GM23338 (cell line): ENCODE measurements around the gene MME. TPM values are rescaled to one million over a fixed set of nuclear protein-coding genes. Genes with fewer than 3 reads are reported as not detected.

Experiments used
- ATAC-seq: fragments of 200-7000 bp; cut with Tn5 transposase; 3 replicates; pipeline ENCODE4 v1.9.1; 2020
- DNase-seq: peaks from one replicate; pipeline ENCODE4 v3.0.0-alpha.2; 2015; ENCODE audit warnings: low spot score
- H2AFZ ChIP-seq: fragments of 200-600 bp; sonication (generic); 2 replicates; pipeline ENCODE4 v1.8.0; 2016; ENCODE audit warnings: antibody characterized with exemption, mild to moderate bottlenecking, moderate library complexity
- H3F3A ChIP-seq: fragments of 200-600 bp; sonication (generic); replicated peaks from 2 replicates; pipeline ENCODE4 v1.8.0; 2017; ENCODE audit warnings: antibody characterized with exemption, mixed run types, low read depth
- H3K27ac ChIP-seq: fragments of 200-600 bp; sonication (generic); 2 replicates; pipeline ENCODE4 v1.6.1; 2016; ENCODE audit warnings: low read depth
- H3K27me3 ChIP-seq: fragments of 200-600 bp; sonication (generic); 2 replicates; pipeline ENCODE4 v1.8.0; 2016; ENCODE audit warnings: mild to moderate bottlenecking, mixed run types, moderate library complexity; ENCODE audit not compliant: insufficient read depth
- H3K36me3 ChIP-seq: fragments of 200-600 bp; sonication (generic); 2 replicates; pipeline ENCODE4 v1.8.0; 2016; ENCODE audit warnings: mild to moderate bottlenecking; ENCODE audit not compliant: insufficient read depth
- H3K4me1 ChIP-seq: fragments of 200-600 bp; sonication (generic); 2 replicates; pipeline ENCODE4 v1.8.0; 2016; ENCODE audit warnings: mild to moderate bottlenecking, moderate library complexity; ENCODE audit not compliant: insufficient read depth
- H3K4me2 ChIP-seq: fragments of 200-600 bp; sonication (generic); 2 replicates; pipeline ENCODE4 v1.7.1; 2017; ENCODE audit warnings: mixed run types
- H3K4me3 ChIP-seq: fragments of 200-600 bp; sonication (generic); 2 replicates; pipeline ENCODE4 v1.6.1; 2016; ENCODE audit warnings: mixed run types
- H3K79me2 ChIP-seq: fragments of 200-600 bp; sonication (generic); replicated peaks from 2 replicates; pipeline ENCODE4 v1.8.0; 2017; ENCODE audit warnings: mild to moderate bottlenecking; ENCODE audit not compliant: insufficient read depth
- H3K9me2 ChIP-seq: fragments of 200-600 bp; sonication (generic); 2 replicates; pipeline ENCODE4 v1.8.0; 2017; ENCODE audit not compliant: insufficient read depth
- H4K20me1 ChIP-seq: fragments of 200-600 bp; sonication (generic); replicated peaks from 2 replicates; pipeline ENCODE4 v1.8.0; 2017; ENCODE audit warnings: mild to moderate bottlenecking; ENCODE audit not compliant: insufficient read depth
- H3K27ac Mint-ChIP-seq: 2 replicates; pipeline ENCODE4 v1.8.0; 2020; ENCODE audit warnings: inconsistent platforms, mild to moderate bottlenecking, moderate library complexity, mixed read lengths
- H3K27me3 Mint-ChIP-seq: 3 replicates; pipeline ENCODE4 v1.8.0; 2022; ENCODE audit warnings: low read depth, mild to moderate bottlenecking, moderate library complexity, mixed read lengths, inconsistent platforms; ENCODE audit not compliant: insufficient read depth, poor library complexity
- H3K36me3 Mint-ChIP-seq: 3 replicates; pipeline ENCODE4 v1.8.0; 2021; ENCODE audit warnings: low read depth, mild to moderate bottlenecking, inconsistent platforms, moderate library complexity, mixed read lengths
- H3K4me1 Mint-ChIP-seq: 3 replicates; pipeline ENCODE4 v1.8.0; 2020; ENCODE audit warnings: mild to moderate bottlenecking, inconsistent platforms, mixed read lengths
- H3K4me3 Mint-ChIP-seq: 3 replicates; pipeline ENCODE4 v1.8.0; 2021; ENCODE audit warnings: moderate library complexity, mild to moderate bottlenecking, inconsistent platforms, mixed read lengths
- H3K9me3 Mint-ChIP-seq: 3 replicates; pipeline ENCODE4 v1.8.0; 2020; ENCODE audit warnings: moderate library complexity, mild to moderate bottlenecking, inconsistent platforms, mixed read lengths
- CREB1 ChIP-seq: fragments of 250-450 bp; sonication (Bioruptor Pico); IDR thresholded peaks from 2 replicates; pipeline ENCODE4 v1.5.0; 2020; ENCODE audit warnings: low read depth, mild to moderate bottlenecking, moderate library complexity
- CTCF ChIP-seq, 2 experiments: fragments of 200-600 bp in 1 of 2; sonication (generic) in 1 of 2; conservative IDR thresholded peaks; 2 replicates each; pipeline versions ENCODE4 v1.5.1 to v1.6.1; 2016 to 2017; ENCODE audit warnings: antibody characterized with exemption in 2 of 2, low read depth in 2 of 2, mild to moderate bottlenecking in 2 of 2, moderate library complexity in 1 of 2
- EZH2 ChIP-seq: fragments of 200-600 bp; sonication (generic); IDR thresholded peaks from one replicate; pipeline ENCODE4 v1.8.0; 2017; ENCODE audit warnings: antibody characterized with exemption, mild to moderate bottlenecking, low read depth; ENCODE audit not compliant: unreplicated experiment
- EZH2phosphoT487 ChIP-seq: fragments of 200-600 bp; sonication (generic); IDR thresholded peaks from one replicate; pipeline ENCODE4 v1.8.1; 2018; ENCODE audit warnings: antibody characterized with exemption; ENCODE audit not compliant: unreplicated experiment
- JUNB ChIP-seq: IDR thresholded peaks from one replicate; pipeline ENCODE4 v1.6.1; 2016; ENCODE audit warnings: antibody characterized with exemption; ENCODE audit not compliant: unreplicated experiment
- NANOG ChIP-seq: IDR thresholded peaks from 2 replicates; pipeline ENCODE4 v1.6.1; 2016; ENCODE audit warnings: antibody characterized with exemption, borderline replicate concordance
- POLR2AphosphoS5 ChIP-seq: IDR thresholded peaks from 2 replicates; pipeline ENCODE4 v1.6.1; 2016; ENCODE audit warnings: antibody characterized with exemption, low read depth
- REST ChIP-seq: IDR thresholded peaks from one replicate; pipeline ENCODE4 v1.6.1; 2018; ENCODE audit warnings: antibody characterized with exemption; ENCODE audit not compliant: unreplicated experiment
- STAT1 ChIP-seq: IDR thresholded peaks from one replicate; pipeline ENCODE4 v1.6.1; 2016; ENCODE audit warnings: antibody characterized with exemption; ENCODE audit not compliant: unreplicated experiment
- ZNF114 ChIP-seq: fragments of 250-450 bp; sonication (Bioruptor Pico); IDR thresholded peaks from 2 replicates; pipeline ENCODE4 v1.5.0; 2020; ENCODE audit warnings: mild to moderate bottlenecking, moderate library complexity
- ZNF331 ChIP-seq: fragments of 250-450 bp; sonication (Bioruptor Pico); IDR thresholded peaks from 2 replicates; pipeline ENCODE4 v1.5.0; 2020; ENCODE audit warnings: low read depth, mild to moderate bottlenecking, moderate library complexity
- polyA plus RNA-seq: library from polyadenylated mRNA; unstranded; fragments of >200 nt; fragmentation: Nextera tagmentation; extraction: Ambion mirVana; gene quantifications from 2 replicates; pipeline ENCODE4 v1.2.1, GENCODE V29; 2016
- total RNA-seq: library from RNA; depleted of rRNA; stranded (reverse); fragments of >200 nt; shearing (Covaris generic); gene quantifications from 2 replicates; pipeline ENCODE4 v1.2.3, GENCODE V29; 2014
- TF ChIP-seq, protein P1 (sequence below): fragments of 250-450 bp; sonication (Bioruptor Pico); IDR thresholded peaks from 2 replicates; pipeline ENCODE4 v1.5.0; 2020; ENCODE audit warnings: mild to moderate bottlenecking, moderate library complexity
- TF ChIP-seq, protein P2 (sequence below): IDR thresholded peaks from 2 replicates; pipeline ENCODE4 v1.6.1; 2016; ENCODE audit warnings: antibody characterized with exemption

MME gene
- total and polyA plus RNA-seq, 2 experiments from 2014 or later: 15.2 to 76.7 TPM

DNA sequence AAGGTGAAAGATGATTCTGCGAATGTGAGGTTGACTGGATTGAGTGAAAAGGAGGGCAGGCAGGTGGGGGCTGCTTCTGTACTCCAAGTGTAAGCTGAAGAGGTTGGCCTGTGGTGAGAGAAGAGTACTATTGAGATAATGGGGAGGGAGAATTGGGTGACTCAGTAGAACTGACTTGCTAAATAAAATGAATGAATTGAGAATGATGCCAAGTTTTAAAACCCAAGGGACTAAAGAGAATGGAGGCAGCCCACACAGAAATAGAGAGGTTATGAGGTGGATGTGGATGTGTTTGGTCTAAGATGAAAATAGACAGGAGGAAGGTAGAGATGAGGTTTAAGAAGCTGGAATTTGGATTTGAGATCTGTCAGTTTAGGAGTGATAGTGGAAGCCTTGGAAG is 5.9 kb downstream of the MME start:
- no peak overlapping the region for H3K4me3 ChIP-seq
- no peak overlapping the region for H3K4me2 ChIP-seq
- H3K9me2 ChIP-seq: no peaks in the 10 kb centered on the region
- H3K79me2 ChIP-seq: peaks cover 23% of the 10 kb centered on the region
- H3K27me3 ChIP-seq: no peaks in the 10 kb centered on the region
- H3K27ac ChIP-seq: no peak overlapping the region
- H3K36me3 Mint-ChIP-seq: peaks cover 6% of the 10 kb centered on the region; the same call in 2 of the 3 replicates
- H3K4me1 Mint-ChIP-seq: peaks cover 14% of the 10 kb centered on the region; the same call in 2 of the 3 replicates
- H3K4me3 Mint-ChIP-seq: no peak overlapping the region
- H2AFZ ChIP-seq: no peak overlapping the region
- H3K27me3 Mint-ChIP-seq: peaks cover 3% of the 10 kb centered on the region
- no peak for ATAC-seq
- H3F3A ChIP-seq: no peaks in the 10 kb centered on the region
- no peak overlapping the region for H3K27ac Mint-ChIP-seq
- TF ChIP-seq POLR2AphosphoS5 (no peak), NANOG (no peak), ZNF114 (CRISPR knock-in tag) (no peak), JUNB (no peak), CREB1 (no peak), EZH2phosphoT487 (no peak), REST (no peak), EZH2 (no peak), CTCF (conservative IDR thresholded peaks at IDR 0.05; ENCODE audit: low read depth in 2 of 2) (no peak), ZNF331 (CRISPR knock-in tag) (no peak), STAT1 (no peak)
- TF ChIP-seq, protein P1, sequence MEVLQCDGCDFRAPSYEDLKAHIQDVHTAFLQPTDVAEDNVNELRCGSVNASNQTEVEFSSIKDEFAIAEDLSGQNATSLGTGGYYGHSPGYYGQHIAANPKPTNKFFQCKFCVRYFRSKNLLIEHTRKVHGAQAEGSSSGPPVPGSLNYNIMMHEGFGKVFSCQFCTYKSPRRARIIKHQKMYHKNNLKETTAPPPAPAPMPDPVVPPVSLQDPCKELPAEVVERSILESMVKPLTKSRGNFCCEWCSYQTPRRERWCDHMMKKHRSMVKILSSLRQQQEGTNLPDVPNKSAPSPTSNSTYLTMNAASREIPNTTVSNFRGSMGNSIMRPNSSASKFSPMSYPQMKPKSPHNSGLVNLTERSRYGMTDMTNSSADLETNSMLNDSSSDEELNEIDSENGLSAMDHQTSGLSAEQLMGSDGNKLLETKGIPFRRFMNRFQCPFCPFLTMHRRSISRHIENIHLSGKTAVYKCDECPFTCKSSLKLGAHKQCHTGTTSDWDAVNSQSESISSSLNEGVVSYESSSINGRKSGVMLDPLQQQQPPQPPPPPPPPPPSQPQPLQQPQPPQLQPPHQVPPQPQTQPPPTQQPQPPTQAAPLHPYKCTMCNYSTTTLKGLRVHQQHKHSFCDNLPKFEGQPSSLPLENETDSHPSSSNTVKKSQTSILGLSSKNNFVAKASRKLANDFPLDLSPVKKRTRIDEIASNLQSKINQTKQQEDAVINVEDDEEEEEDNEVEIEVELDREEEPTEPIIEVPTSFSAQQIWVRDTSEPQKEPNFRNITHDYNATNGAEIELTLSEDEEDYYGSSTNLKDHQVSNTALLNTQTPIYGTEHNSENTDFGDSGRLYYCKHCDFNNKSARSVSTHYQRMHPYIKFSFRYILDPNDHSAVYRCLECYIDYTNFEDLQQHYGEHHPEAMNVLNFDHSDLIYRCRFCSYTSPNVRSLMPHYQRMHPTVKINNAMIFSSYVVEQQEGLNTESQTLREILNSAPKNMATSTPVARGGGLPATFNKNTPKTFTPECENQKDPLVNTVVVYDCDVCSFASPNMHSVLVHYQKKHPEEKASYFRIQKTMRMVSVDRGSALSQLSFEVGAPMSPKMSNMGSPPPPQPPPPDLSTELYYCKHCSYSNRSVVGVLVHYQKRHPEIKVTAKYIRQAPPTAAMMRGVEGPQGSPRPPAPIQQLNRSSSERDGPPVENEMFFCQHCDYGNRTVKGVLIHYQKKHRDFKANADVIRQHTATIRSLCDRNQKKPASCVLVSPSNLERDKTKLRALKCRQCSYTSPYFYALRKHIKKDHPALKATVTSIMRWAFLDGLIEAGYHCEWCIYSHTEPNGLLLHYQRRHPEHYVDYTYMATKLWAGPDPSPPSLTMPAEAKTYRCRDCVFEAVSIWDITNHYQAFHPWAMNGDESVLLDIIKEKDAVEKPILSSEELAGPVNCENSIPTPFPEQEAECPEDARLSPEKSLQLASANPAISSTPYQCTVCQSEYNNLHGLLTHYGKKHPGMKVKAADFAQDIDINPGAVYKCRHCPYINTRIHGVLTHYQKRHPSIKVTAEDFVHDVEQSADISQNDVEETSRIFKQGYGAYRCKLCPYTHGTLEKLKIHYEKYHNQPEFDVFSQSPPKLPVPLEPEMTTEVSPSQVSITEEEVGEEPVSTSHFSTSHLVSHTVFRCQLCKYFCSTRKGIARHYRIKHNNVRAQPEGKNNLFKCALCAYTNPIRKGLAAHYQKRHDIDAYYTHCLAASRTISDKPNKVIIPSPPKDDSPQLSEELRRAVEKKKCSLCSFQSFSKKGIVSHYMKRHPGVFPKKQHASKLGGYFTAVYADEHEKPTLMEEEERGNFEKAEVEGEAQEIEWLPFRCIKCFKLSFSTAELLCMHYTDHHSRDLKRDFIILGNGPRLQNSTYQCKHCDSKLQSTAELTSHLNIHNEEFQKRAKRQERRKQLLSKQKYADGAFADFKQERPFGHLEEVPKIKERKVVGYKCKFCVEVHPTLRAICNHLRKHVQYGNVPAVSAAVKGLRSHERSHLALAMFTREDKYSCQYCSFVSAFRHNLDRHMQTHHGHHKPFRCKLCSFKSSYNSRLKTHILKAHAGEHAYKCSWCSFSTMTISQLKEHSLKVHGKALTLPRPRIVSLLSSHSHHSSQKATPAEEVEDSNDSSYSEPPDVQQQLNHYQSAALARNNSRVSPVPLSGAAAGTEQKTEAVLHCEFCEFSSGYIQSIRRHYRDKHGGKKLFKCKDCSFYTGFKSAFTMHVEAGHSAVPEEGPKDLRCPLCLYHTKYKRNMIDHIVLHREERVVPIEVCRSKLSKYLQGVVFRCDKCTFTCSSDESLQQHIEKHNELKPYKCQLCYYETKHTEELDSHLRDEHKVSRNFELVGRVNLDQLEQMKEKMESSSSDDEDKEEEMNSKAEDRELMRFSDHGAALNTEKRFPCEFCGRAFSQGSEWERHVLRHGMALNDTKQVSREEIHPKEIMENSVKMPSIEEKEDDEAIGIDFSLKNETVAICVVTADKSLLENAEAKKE (CRISPR knock-in tag): no peak
- TF ChIP-seq, protein P2, sequence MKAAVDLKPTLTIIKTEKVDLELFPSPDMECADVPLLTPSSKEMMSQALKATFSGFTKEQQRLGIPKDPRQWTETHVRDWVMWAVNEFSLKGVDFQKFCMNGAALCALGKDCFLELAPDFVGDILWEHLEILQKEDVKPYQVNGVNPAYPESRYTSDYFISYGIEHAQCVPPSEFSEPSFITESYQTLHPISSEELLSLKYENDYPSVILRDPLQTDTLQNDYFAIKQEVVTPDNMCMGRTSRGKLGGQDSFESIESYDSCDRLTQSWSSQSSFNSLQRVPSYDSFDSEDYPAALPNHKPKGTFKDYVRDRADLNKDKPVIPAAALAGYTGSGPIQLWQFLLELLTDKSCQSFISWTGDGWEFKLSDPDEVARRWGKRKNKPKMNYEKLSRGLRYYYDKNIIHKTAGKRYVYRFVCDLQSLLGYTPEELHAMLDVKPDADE: no peak
- peaks cover 15% of the 10 kb centered on the region for H3K4me1 ChIP-seq
- no peaks in the 10 kb centered on the region for H3K9me3 Mint-ChIP-seq
- no peak for DNase-seq
- H4K20me1 ChIP-seq: no peaks in the 10 kb centered on the region
- H3K36me3 ChIP-seq: 0 out of 2 replicates have a peak, but pooled peaks cover 4% of the 10 kb centered on the region
